NCI-H1436 treated with DMSO at 0.1 percent for 48 hours (cell line): ENCODE data around the gene GBE1.
"Not testable (repeated sequence)": the region's sequence is repeated elsewhere in the genome, so short reads cannot be mapped to it uniquely, and the experiment has no call there.

ENCODE experiments used
- DNase-seq: peaks from one replicate; lab custom pipeline; 2025; lab: John Stamatoyannopoulos, UW

The GBE1 gene

DNA sequence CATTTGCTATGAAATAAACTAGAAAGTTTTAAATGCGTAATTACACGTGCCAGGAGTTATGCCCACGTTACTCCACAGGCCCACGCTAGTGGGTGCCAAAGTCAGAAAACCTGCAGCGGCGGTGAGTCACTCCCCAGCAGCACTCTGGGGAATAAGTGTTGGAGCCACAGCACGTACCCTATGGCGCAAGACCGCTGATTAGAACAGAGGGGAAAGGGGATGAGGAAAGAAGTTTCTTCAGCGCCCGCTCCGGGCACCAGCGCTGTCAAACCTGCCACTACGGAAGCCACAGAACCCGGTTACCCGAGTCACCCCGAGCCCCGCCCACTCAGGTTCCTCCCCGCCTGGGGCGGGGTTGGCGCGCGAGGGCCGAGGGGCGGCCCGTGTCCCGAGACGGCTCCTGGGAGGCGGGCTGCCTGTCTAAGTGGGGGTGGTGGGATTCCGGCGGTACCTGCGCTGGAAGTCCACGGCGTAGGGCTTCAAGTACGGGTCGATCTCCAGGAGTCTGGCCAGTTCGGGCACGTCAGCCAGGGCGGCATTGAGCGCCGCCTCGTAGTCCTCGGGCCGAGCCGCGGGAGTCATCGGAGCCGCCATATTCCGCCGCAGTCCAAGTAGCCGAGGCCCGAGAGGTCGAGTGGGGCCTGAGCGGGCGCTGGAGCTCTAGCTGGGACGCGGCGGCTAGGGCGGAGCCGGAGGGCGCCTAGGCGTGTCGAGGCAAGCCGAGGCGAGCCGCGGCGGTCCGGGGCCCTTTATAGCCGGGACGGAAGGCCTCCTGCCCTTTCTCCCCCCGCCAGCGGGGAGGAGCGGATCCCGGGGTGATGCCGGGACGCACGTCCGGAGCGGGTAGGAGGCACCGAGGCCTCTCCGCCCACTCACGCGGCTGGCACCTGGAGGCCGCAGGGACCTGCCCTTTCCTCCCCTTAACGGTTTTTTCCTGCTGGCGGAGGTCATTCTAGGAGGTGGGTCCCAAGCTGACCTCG lies at the start of gene GBE1:
GBE1 (minus strand) TSS at position 722 of the 980 bp plus-strand sequence; CDS start at position 594, 128 bp downstream.
- peak; percentile 50 for DNase-seq

DNA sequence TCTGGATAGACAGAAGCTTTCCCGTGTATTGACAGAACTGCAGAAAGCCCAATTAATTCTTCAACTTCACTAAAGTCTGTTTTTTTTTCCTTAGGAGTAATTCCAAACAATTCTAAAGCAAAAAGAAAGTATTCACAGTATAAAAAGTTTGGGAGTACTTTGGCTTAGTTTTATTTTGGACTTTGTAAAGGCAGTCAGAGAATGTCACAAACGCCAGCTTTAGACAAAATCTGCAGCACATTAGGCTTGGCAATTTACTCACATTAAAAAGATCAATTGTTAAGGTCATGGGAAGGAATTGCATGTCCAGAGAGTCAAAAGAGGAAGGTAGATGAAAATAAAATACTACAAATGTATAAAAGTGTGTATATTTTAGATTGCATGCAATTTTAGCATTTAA lies 47.5 kb upstream of the GBE1 start:
- DNase-seq: no peak

DNA sequence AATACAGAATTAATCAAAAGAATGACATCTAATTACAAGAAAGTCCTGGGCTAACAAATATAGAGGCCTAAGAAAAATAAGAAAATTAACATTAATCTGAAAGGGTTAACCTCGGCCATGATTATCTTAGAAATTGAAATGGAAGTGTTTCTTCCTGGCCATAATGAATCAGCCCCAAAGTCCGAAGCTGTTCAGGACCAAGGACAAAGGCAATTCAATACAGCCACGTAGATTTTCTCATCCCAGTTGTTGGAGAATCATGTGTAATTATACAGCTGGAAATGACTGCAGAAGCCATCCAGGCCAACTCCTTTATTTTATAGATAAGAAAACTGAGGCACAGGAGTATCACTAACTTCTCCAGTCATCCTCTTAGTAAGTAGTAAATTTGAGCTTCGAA lies 38.0 kb upstream of the GBE1 start:
- DNase-seq: no peak

DNA sequence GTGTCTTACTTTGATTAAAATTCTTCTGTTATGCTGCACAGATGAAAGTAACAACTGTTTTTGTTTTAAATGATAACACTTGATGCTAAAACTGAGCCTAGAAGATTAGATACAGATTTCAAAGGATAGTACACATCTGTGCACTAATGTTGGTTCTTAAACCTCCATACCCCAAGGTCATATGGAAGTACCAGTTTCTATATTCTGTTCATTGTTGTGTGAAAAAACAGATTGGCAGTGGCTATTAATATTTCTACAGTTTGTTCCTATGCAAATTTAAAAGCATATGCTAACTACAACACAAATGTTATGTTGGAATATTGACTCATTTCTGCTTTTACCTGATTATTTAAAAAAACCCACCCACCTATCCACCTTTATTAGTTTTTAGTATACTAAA lies 32.0 kb upstream of the GBE1 start:
- DNase-seq: no peak

DNA sequence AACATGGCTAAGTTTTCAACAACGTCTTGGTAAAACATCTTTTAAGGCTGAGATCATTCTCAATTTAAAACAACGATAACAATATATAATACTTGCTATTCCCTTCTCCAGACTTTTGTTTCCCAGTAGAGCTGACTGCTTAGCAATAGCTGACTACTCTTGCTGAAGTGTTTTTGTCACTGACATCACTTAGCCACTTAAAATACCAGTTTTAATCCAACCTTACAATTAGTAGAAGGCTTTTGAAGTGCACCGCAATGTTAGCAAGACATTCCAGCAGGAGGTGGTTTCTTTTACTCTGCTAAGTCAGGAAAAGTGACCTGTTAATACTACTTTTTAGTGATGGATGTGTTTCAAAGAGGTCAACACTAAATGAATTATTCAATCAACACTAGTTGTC lies 28.7 kb upstream of the GBE1 start:
- DNase-seq: no peak

DNA sequence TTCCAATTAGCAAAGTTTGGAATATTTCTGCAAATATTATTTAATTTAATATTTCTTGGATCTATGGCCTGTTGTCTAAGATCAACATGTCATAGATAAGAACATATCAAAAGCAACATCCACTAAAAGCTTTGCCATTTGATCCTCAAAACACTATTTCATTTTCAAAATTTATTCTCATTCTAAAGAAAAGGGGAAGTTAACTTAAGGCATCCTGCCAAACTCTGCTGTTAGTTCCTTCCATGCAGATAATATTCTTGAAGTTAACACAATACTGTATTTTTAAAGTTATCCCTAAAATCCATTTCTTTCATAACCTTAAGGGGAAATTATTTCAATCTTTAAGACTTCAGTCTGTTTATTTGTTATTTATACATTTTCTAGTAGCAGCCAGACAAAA lies 28.2 kb upstream of the GBE1 start:
- no peak for DNase-seq

DNA sequence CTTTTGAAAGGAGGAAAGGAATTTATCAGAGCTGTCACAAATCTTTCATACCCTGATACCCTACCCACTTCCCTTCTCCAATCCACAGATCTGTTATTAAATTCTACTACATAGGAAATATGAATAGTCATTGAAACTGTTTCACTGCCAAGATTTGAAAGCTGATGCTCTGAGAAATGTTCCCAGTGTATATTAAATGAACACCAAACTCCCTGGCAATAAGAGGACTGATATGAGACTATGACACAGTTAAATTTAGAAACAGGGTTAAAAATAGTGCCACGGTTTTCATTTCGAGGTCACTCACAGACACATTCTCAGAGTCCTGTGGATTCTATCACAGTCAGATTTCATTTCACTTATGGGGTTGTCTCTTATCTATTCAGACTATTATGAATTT lies 27.2 kb upstream of the GBE1 start:
- no peak for DNase-seq

DNA sequence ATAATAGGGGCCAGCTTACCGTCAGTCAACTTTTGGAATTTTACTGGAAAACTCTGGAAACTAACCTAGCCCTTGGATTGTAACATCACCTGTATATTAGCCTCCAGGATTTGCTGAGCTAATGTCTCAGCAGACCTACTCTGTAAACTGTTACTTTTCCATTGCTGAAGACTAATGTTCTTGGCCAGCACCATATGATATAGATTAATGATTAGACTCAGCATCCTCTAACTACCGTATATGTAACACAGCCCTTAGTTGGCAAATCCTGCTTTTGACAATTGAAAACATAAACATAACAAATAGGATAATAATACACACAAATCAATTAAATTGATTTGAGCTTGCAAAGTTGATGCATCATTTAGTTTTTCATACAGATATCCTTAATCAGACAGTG lies 26.6 kb upstream of the GBE1 start:
- DNase-seq: no peak

DNA sequence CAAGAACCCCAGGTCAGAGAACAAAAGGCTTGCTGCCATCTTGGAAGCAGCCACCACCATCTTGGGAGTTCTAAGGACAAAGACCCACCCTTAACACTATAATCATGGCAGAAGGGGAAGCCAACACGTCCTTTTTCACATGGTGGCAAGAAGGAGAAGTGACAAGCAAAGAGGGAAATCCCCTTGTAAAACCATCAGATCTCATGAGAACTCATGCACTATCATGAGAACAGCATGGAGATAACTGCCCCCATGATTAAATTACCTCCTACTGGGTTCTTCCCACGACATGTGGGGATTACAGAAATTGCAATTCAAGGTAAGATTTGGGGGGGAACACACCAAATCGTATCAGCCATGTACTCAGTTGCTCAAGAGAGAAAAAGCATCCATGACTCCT lies 21.1 kb upstream of the GBE1 start:
- no peak for DNase-seq

DNA sequence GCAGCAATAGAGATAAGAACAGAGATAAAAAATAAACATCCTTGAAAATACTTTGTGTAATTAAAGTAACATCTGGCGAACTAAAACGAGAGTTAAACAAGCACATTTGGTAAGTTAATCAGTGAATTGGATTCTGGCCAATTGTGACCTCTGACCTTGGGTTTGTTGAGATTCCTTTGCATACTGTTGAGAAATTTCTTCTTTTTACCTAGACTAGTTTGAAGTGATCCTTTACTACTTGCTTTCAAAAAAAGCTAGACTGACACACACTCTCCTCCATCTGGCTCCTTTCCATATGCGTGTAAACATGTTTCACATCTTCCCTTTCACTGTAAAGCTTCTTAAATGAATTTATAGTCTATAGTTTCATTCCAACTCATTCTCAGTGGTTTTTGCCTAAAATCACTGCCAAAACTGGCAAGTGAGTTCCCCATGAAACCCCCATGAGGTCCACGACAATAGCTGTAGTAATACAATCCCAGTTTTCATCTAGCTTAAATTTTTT lies 17.3 kb upstream of the GBE1 start:
- no peak for DNase-seq

DNA sequence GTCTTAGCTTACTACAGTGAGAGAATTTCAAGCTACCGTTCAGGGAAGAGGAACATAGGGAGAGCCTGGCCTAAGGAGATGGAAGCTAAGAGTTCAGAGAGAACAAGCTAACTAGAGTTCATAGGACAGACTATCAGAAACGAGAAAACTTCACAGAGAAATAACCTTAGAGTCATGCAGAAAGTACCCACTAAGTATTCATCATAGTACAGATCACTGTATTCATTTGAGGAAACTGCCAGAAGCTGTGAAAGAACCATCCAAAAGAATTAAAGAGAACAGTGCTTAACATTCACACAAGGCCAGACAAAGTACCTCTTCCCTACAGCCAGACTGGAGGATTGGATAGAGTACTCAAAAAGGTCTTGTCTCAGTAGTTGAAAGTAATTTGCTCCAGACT lies 15.2 kb upstream of the GBE1 start:
- DNase-seq: no peak

DNA sequence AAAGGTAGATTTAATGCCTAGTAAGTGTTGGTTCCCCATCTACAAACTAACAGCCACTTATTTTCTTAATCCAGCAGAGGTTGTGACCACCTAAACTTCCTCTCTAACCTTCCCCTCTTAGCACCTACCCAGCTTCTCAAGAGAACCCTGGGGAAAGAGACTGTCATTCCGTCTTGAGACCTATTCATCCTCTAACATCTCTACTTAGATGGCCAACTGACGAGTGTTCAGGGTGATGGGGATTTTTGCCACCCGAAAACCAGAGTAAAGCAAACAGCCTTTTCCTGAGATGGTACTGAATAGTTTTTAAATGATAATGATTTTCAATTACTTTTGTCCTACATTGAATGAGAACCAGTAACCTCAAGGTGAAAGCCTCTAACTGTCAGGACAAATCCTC lies 9.3 kb upstream of the GBE1 start:
- DNase-seq: no peak

DNA sequence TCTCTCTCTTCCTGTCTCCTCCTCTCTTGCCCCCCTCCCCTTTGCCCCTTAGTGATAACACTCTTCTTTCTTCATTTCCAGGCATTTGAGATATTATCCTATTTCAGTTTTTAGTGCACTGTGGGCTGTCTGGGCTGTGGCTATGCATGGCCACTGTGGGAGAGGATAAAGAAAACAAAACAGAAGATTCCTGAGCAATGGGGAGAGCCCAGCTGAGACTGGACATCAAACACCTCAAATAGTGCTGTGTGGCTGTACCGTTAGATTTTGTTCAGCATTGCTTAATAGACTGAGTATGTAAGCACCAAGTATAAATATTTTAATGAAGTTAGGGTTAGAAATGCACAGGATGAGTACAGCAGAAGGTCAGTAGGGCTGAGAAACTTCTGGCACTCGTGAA lies 7.9 kb upstream of the GBE1 start:
- no peak for DNase-seq

DNA sequence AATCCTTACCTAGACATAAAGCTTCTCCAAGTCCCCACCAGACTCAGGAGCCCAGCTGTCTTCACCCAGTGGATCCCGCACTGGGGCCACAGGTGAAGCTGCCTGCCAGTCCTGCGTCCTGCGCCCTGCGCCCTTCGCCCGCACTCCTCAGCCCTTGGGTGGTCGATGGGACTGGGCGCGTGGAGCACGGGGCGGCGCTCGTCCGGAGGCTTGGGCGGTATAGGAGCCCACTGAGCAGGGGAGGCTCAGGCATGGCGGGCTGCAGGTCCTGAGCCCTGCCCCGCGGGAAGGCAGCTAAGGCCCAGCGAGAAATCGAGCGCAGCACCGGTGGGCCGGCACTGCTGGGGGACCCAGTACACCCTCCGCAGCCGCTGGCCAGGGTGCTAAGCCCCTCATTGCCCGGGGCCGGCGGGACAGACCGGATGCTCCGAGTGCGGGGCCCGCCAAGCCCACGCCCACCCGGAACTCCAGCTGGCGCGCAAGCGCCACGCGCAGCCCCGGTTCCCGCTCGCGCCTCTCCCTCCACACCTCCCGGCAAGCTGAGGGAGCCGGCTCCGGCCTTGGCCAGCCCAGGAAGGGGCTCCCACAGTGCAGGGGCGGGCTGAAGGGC lies 5.9 kb upstream of the GBE1 start:
- DNase-seq: not testable (repeated sequence)

DNA sequence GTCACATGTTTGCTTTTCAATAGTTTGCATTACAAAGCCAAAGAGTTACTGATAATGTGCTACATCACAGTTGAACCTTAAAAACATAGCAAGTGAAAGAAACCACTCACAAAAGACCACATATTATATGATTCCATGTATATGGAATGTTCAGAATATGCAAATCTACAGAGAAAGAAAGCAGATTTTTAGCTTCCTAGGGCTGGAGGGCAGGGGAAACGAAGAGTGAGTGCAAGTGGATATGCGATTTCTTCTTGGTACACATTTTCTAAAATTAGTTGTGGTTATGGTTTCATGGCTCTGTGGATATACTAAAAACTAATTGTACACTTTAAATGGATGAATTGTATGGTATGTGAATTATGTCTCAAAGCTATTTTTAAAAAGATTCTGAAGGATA lies 4.0 kb upstream of the GBE1 start:
- no peak for DNase-seq

DNA sequence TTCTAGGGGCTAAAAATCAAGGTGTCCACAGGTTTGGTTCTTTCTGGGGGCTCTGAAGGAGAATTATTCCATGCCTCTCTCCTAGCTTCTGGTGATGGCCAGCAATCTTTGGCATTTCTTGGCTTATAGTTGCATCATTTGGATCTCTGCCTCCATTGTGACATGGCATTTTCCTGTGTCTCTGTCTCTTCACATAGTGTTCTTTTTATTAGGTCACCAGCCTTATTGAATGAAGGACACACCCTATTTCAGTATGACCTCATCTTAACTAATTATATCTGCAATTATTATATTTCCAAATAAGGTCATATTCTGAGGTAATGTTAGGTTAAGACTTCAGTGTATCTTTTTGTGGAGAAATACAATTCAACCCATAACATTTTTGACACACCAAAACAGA lies 3.2 kb upstream of the GBE1 start:
- no peak for DNase-seq

DNA sequence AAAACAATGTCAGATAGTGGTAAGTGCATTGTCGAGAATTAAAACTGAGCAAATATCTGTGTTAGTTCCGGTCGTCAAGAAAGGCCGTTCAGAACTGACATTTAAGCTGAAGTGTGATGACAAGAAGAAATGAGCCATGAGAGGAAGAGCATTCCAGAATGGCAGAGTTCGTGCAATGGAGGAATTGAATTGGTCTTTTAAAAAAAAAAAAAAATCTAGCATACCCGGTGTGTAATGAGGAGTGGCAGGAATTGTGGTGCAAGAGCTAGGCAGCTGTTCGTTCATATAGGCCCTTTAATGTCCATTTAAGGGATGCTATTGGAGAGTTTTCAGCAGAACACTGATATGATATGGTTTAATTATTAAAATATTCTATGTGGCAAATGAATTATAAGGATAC lies 2.6 kb upstream of the GBE1 start:
- DNase-seq: no peak

DNA sequence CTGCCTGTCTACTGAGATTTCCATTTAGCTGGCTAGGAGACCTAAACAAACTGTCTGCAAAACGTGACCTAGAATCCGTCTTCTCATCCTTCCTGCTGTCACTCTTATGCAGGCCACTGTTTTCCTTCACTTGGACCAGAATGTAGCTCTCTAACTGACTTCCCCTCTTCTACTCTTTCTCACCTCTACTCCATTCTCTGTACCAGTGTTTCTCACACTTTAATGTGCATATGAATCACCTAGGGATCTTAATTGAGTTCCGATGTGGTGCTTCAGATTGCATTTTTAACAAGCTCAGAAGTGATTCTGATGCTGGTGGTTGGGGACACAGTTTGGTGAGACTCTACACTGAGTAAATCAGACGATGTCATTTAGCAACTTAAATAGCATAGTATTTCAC lies 1.6 kb upstream of the GBE1 start:
- DNase-seq: no peak

DNA sequence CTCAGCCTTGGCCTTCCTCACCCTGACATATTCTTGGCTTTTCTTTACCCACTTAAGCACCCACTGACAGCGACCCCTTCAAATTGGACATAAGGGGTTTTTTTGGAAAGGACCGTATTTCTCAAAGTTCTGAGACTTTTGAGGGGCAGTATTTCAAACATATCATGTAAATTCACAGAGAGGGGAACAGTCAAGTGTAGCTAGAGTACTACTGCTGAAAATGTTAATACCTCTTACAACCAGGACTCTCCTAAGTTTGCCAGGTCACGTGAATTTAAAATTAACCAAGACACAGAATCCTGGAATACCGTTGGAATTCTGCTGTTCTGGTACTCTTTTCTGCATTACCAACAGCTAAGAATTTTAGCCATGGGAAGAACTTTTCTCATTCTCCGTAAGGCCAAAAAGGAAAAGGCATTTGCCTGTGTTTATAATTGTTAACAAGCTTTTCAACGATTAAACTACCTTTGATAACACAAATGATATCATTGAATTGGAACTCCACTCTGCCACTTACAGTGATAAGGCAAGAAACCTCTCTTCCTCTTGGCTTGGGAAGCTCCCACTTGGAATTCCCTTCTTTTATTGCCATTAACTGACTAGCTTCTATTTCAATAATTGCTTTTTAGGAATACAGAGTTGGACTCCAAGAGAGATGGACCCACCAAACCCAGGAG lies 597 bp upstream of the GBE1 start:
- no peak for DNase-seq

DNA sequence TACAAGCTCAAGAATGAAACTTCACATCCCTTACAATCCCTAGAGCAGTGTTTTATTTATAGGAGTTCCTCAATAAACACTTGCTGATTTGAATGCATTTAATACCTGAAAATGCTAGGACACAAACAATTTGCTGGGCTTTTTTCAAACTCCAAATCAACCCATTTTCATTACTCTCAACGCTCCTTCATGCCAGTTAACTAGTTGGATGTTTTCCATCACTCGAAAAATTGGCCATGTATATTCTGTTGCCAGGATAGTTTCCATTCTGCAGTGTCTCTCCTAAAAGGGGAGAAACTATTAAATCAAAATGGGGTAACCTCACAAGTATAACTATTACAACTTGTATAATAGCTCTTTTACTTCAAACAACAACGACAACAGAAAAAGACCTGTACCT lies 1.2 kb downstream of the GBE1 start:
- no peak for DNase-seq

DNA sequence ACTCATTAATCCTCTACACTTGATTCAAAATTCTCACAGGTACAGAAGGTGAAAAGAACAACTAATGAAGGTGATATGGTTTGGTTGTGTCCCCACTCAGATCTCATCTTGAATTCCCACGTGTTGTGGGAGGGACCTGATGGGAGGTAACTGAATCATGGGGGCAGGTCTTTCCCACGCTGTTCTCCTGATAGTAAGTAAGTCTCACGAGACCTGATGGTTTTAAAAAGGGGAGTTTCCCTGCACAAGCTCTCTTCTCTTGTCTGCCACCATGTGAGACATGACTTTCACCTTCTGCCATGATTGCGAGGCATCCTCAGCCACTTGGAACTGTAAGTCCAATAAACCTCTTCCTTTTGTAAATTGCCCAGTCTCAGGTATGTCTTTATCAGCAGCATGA lies 2.7 kb downstream of the GBE1 start:
- DNase-seq: not testable (repeated sequence)

DNA sequence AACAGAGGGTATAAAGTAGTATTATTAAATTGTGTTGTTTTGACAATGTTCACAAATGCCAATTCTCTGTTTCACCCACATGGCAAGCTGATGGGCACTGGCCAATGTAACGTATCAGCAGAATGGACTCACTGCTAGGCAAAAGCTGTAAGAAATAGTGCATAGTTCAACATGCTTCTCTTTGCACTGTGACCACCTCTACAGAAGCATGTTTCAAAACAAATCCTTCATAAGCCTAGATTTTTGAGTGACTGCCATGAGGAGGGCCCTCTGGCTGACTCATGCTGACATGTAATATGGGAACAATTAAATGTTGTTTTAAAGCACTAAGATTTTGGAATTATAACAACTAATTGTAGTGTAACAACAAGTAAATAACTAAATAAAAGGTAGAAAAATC lies 3.2 kb downstream of the GBE1 start:
- no peak for DNase-seq
